ENCODE measurements around the gene MT1HL1. TPM values are rescaled to one million over a fixed set of nuclear protein-coding genes. Genes with fewer than 3 reads are reported as not detected.

MT1HL1 gene
- total RNA-seq, 1 experiment from 2014 or later = not detected

DNA sequence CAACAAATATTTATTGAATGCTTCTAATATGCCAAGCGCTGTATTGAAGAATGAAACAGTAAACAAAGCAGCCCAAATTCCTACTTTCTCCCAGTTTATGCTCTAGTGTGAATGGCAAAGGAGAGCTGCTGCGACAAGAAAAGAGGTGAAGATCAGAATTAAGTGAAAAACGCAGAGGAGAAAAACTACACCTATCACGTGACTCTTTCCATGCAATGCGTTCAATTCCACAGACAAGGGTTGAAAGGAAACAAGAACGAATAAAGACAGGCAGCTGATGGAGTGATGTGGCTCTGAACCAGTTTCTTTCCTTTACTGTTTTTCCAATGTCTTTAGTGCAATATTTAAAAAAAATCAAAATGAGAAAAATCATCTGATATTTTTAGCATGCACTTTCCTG is 23.6 kb downstream of the MT1HL1 start:
- Histone ChIP-seq H4K20me1 (ENCODE audit: insufficient read depth) (no peaks in the 10 kb centered on the region), H3K9me2 (ENCODE audit: insufficient read depth) (no peaks in the 10 kb centered on the region), H3K9ac (ENCODE audit: low read length) (no peak overlapping the region), H3K4me1 (ENCODE audit: control insufficient read depth in 1 of 2, insufficient read depth in 2 of 2, low read length in 2 of 2) (no peaks in the 10 kb centered on the region), H3K36me3 (ENCODE audit: control insufficient read depth in 1 of 2, insufficient read depth in 2 of 2, low read length in 2 of 2) (no peaks in the 10 kb centered on the region), H3K9me3 (ENCODE audit: control insufficient read depth in 1 of 2, insufficient read depth in 1 of 2, low read depth in 1 of 2, low read length in 2 of 2) (no peaks in the 10 kb centered on the region), H3K4me3 (replicated peaks in 1 of 2; ENCODE audit: low read depth in 1 of 2, low read length in 2 of 2) (no peak overlapping the region), H3K27me3 (ENCODE audit: insufficient read depth, low read length) (0 out of 2 replicates have a peak, but pooled peaks cover 4% of the 10 kb centered on the region), H3K4me2 (ENCODE audit: low read length) (no peak overlapping the region), H2AFZ (ENCODE audit: low read depth, low read length, poor library complexity, severe bottlenecking) (no peak overlapping the region), H3K79me2 (ENCODE audit: insufficient read depth, low read length) (no peaks in the 10 kb centered on the region), H3K27ac (ENCODE audit: low read depth, low read length) (no peak overlapping the region)
- ChIA-PET CTCF (no interaction called here), RAD21 (ENCODE audit: low non-redundant PET in 1 of 2, low total read pairs in 2 of 2, uncharacterized antibody in 2 of 2, unreplicated experiment in 2 of 2) (no interaction called here), POLR2A (no interaction called here)
- no peak for ATAC-seq
- no peak for DNase-seq (ENCODE audit: low read depth, low spot score)
- BruUV-seq (replicated peaks) = no TSS peak
- intact Hi-C loops (cut with micrococcal nuclease) = no loop called here
- TF ChIP-seq SRF (IDR thresholded peaks at IDR 0.05; ENCODE audit: low read depth) (no peak), POLR2AphosphoS5 (IDR thresholded peaks at IDR 0.05; ENCODE audit: low read depth, low read length) (no peak), JUND (IDR thresholded peaks at IDR 0.05) (no peak), RAD21 (IDR thresholded peaks at IDR 0.05; ENCODE audit: low read depth) (no peak), EGR1 (IDR thresholded peaks at IDR 0.05; ENCODE audit: low read depth) (no peak), CBX3 (IDR thresholded peaks at IDR 0.05; ENCODE audit: low read depth) (no peak), SP1 (IDR thresholded peaks at IDR 0.05; ENCODE audit: low read depth) (no peak), EZH2 (IDR thresholded peaks at IDR 0.05) (no peak), ZFX (IDR thresholded peaks at IDR 0.05) (no peak), POLR2A (IDR thresholded peaks at IDR 0.05; ENCODE audit: borderline replicate concordance, extremely low read depth, insufficient read depth, insufficient read length) (no peak), ELF1 (IDR thresholded peaks at IDR 0.05; ENCODE audit: borderline replicate concordance, low read depth) (no peak), CEBPB (IDR thresholded peaks at IDR 0.05; ENCODE audit: low read depth) (no peak)
- TF ChIP-seq, protein P1, sequence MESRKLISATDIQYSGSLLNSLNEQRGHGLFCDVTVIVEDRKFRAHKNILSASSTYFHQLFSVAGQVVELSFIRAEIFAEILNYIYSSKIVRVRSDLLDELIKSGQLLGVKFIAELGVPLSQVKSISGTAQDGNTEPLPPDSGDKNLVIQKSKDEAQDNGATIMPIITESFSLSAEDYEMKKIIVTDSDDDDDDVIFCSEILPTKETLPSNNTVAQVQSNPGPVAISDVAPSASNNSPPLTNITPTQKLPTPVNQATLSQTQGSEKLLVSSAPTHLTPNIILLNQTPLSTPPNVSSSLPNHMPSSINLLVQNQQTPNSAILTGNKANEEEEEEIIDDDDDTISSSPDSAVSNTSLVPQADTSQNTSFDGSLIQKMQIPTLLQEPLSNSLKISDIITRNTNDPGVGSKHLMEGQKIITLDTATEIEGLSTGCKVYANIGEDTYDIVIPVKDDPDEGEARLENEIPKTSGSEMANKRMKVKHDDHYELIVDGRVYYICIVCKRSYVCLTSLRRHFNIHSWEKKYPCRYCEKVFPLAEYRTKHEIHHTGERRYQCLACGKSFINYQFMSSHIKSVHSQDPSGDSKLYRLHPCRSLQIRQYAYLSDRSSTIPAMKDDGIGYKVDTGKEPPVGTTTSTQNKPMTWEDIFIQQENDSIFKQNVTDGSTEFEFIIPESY (IDR thresholded peaks at IDR 0.05; ENCODE audit: extremely low read depth, insufficient replicate concordance, low read length) = no peak
- TF ChIP-seq, protein P2, sequence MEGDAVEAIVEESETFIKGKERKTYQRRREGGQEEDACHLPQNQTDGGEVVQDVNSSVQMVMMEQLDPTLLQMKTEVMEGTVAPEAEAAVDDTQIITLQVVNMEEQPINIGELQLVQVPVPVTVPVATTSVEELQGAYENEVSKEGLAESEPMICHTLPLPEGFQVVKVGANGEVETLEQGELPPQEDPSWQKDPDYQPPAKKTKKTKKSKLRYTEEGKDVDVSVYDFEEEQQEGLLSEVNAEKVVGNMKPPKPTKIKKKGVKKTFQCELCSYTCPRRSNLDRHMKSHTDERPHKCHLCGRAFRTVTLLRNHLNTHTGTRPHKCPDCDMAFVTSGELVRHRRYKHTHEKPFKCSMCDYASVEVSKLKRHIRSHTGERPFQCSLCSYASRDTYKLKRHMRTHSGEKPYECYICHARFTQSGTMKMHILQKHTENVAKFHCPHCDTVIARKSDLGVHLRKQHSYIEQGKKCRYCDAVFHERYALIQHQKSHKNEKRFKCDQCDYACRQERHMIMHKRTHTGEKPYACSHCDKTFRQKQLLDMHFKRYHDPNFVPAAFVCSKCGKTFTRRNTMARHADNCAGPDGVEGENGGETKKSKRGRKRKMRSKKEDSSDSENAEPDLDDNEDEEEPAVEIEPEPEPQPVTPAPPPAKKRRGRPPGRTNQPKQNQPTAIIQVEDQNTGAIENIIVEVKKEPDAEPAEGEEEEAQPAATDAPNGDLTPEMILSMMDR (IDR thresholded peaks at IDR 0.05 in 2 of 3, conservative IDR thresholded peaks at IDR 0.05 in 1 of 3; ENCODE audit: borderline replicate concordance in 1 of 3, insufficient read depth in 1 of 3, low read depth in 2 of 3, low read length in 2 of 3) = no peak
- TF ChIP-seq, protein P3, sequence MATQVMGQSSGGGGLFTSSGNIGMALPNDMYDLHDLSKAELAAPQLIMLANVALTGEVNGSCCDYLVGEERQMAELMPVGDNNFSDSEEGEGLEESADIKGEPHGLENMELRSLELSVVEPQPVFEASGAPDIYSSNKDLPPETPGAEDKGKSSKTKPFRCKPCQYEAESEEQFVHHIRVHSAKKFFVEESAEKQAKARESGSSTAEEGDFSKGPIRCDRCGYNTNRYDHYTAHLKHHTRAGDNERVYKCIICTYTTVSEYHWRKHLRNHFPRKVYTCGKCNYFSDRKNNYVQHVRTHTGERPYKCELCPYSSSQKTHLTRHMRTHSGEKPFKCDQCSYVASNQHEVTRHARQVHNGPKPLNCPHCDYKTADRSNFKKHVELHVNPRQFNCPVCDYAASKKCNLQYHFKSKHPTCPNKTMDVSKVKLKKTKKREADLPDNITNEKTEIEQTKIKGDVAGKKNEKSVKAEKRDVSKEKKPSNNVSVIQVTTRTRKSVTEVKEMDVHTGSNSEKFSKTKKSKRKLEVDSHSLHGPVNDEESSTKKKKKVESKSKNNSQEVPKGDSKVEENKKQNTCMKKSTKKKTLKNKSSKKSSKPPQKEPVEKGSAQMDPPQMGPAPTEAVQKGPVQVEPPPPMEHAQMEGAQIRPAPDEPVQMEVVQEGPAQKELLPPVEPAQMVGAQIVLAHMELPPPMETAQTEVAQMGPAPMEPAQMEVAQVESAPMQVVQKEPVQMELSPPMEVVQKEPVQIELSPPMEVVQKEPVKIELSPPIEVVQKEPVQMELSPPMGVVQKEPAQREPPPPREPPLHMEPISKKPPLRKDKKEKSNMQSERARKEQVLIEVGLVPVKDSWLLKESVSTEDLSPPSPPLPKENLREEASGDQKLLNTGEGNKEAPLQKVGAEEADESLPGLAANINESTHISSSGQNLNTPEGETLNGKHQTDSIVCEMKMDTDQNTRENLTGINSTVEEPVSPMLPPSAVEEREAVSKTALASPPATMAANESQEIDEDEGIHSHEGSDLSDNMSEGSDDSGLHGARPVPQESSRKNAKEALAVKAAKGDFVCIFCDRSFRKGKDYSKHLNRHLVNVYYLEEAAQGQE (IDR thresholded peaks at IDR 0.05; ENCODE audit: low read depth) = no peak
- TF ChIP-seq, protein P4, sequence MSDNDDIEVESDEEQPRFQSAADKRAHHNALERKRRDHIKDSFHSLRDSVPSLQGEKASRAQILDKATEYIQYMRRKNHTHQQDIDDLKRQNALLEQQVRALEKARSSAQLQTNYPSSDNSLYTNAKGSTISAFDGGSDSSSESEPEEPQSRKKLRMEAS (IDR thresholded peaks at IDR 0.05) = no peak
